Endodermal cell (in vitro differentiated cells): ENCODE data around the gene FOXC2. TPM values are rescaled to one million over a fixed set of nuclear protein-coding genes. Genes with fewer than 3 reads are reported as not detected.

ENCODE experiments used
- DNase-seq: peaks from one replicate; pipeline ENCODE4 v3.0.0-alpha.2; 2017
- H3K27ac ChIP-seq: 2 replicates; pipeline ENCODE4 v1.5.1; 2013; ENCODE audit warnings: mild to moderate bottlenecking, low read depth, low read length, moderate library complexity
- H3K27me3 ChIP-seq: 2 replicates; pipeline ENCODE4 v1.6.1; 2013; ENCODE audit warnings: mild to moderate bottlenecking, low read length, moderate library complexity; ENCODE audit not compliant: insufficient read depth, control insufficient read depth, poor library complexity, severe bottlenecking
- H3K36me3 ChIP-seq: 2 replicates; pipeline ENCODE4 v1.7.0; 2013; ENCODE audit warnings: mild to moderate bottlenecking, low read length, moderate library complexity; ENCODE audit not compliant: control insufficient read depth, insufficient read depth
- H3K4me1 ChIP-seq: one replicate; pipeline ENCODE4 v1.7.0; 2013; ENCODE audit warnings: low read length; ENCODE audit not compliant: control insufficient read depth, insufficient read depth
- H3K4me3 ChIP-seq: 2 replicates; pipeline ENCODE4 v1.5.1; 2013; ENCODE audit warnings: mild to moderate bottlenecking, low read length, moderate library complexity
- H3K9ac ChIP-seq: 2 replicates; pipeline ENCODE4 v1.6.1; 2013; ENCODE audit warnings: mild to moderate bottlenecking, low read length, moderate library complexity; ENCODE audit not compliant: poor library complexity, severe bottlenecking; ENCODE audit errors: extremely low read depth
- H3K9me3 ChIP-seq: 2 replicates; pipeline ENCODE4 v1.6.1; 2013; ENCODE audit warnings: mild to moderate bottlenecking, low read length, moderate library complexity; ENCODE audit not compliant: control insufficient read depth
- H3K27ac Mint-ChIP-seq: 2 replicates; pipeline ENCODE4 v1.8.0; 2020; ENCODE audit warnings: mixed read lengths
- H3K27me3 Mint-ChIP-seq: 2 replicates; pipeline ENCODE4 v1.8.0; 2021; ENCODE audit warnings: mild to moderate bottlenecking, mixed read lengths; ENCODE audit not compliant: insufficient read depth
- H3K36me3 Mint-ChIP-seq: 2 replicates; pipeline ENCODE4 v1.8.0; 2020; ENCODE audit warnings: low read depth, mixed read lengths
- H3K4me1 Mint-ChIP-seq: 2 replicates; pipeline ENCODE4 v1.8.0; 2020; ENCODE audit warnings: mixed read lengths
- H3K4me3 Mint-ChIP-seq: 2 replicates; pipeline ENCODE4 v1.8.0; 2020; ENCODE audit warnings: mild to moderate bottlenecking, moderate library complexity, mixed read lengths
- H3K9me3 Mint-ChIP-seq: 2 replicates; pipeline ENCODE4 v1.8.0; 2020; ENCODE audit warnings: mild to moderate bottlenecking, mixed read lengths
- WGBS, 2 experiments: methylation state at CpG; one replicate each; pipeline versions ENCODE4 v1.1.5 to v1.1.7; 2013; ENCODE audit warnings: missing lambda C conversion rate in 2 of 2, mixed read lengths in 1 of 2; ENCODE audit not compliant: insufficient coverage in 1 of 2, insufficient read length in 1 of 2; 5-methylcytosine and 5-hydroxymethylcytosine counted together
- total RNA-seq, 2 donors: library from RNA; stranded (reverse); fragmentation: NEBNext Ultra II Directional in 1 of 2; extraction: Animal tissue kit (Norgen Biotek cat#: 25700) in 1 of 2; gene quantifications; 2 replicates in 1 of 2; 3 replicates in 1 of 2; pipeline ENCODE4 v1.2.1, GENCODE V29; 2021
- TF ChIP-seq, protein P1 (sequence below): fragments of 200-600 bp; sonication (generic); conservative IDR thresholded peaks from 2 replicates; pipeline ENCODE4 v1.5.0; 2021; ENCODE audit warnings: antibody characterized with exemption, mild to moderate bottlenecking

Gene FOXC2
- total RNA-seq, 2 donors from 2014 or later: 0.20 TPM; not detected in 1

DNA sequence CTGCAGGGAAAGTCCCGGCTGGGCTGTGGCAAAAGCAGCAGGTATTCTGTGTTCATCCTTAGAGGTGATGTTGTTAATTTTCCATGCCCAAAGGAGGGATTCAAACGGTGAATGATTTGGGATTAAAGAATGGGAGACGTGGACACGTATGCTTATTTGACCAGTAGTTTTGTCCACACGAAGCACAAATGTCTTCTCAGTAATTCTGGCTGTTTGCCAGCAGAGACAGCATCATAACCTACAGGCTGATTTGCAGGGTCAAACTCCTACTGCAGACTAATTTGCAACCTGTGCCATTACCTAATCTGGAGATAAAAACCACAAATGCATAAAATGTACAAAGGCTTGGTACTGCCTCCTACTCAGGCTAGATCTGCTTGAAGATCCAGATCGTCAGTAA, 25.7 kb upstream of the FOXC2 start:
- Mint-ChIP-seq H3K27me3 (no peaks in the 10 kb centered on the region), H3K4me1 (no peaks in the 10 kb centered on the region), H3K4me3 (no peak overlapping the region), H3K27ac (no peak overlapping the region), H3K9me3 (no peaks in the 10 kb centered on the region), H3K36me3 (peaks cover 23% of the 10 kb centered on the region)
- Histone ChIP-seq H3K27ac (no peak overlapping the region), H3K4me3 (no peak overlapping the region), H3K27me3 (no peaks in the 10 kb centered on the region), H3K9me3 (no peaks in the 10 kb centered on the region), H3K9ac (no peak overlapping the region), H3K36me3 (peaks cover 44% of the 10 kb centered on the region), H3K4me1 (no peaks in the 10 kb centered on the region)
- no peak for DNase-seq
- TF ChIP-seq, protein P1, sequence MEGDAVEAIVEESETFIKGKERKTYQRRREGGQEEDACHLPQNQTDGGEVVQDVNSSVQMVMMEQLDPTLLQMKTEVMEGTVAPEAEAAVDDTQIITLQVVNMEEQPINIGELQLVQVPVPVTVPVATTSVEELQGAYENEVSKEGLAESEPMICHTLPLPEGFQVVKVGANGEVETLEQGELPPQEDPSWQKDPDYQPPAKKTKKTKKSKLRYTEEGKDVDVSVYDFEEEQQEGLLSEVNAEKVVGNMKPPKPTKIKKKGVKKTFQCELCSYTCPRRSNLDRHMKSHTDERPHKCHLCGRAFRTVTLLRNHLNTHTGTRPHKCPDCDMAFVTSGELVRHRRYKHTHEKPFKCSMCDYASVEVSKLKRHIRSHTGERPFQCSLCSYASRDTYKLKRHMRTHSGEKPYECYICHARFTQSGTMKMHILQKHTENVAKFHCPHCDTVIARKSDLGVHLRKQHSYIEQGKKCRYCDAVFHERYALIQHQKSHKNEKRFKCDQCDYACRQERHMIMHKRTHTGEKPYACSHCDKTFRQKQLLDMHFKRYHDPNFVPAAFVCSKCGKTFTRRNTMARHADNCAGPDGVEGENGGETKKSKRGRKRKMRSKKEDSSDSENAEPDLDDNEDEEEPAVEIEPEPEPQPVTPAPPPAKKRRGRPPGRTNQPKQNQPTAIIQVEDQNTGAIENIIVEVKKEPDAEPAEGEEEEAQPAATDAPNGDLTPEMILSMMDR: no peak
- WGBS, 2 experiments: 95 to 100% methylated on average over 6 of the region's 6 CpGs

DNA sequence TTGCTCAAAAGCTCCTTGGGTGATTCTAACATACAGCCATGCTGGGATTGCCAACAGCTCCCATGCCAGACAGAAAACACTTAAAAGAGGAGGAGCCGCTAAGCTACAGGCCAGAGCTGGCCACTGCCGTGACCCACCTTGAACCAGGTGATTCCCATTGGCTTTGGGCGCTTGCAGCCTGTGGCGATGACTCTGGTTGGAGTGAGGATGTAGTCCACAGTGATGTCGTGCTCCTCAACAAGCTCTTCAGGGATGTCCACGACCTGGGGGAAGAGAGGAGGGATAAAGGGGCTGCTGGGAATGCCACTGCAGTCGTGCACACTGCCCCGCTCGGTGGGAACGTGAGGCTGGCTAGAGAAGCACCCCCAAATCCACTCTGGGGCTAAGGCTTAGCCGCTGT, 25.1 kb upstream of the FOXC2 start:
- no peak overlapping the region for H3K27ac ChIP-seq
- 94 to 95% methylated on average over 8 to 11 of the region's 11 CpGs for WGBS, 2 experiments
- no peaks in the 10 kb centered on the region for H3K4me1 ChIP-seq
- Mint-ChIP-seq H3K27ac (no peak overlapping the region), H3K9me3 (no peaks in the 10 kb centered on the region), H3K27me3 (no peaks in the 10 kb centered on the region), H3K4me1 (no peaks in the 10 kb centered on the region), H3K36me3 (peaks cover 23% of the 10 kb centered on the region), H3K4me3 (no peak overlapping the region)
- TF ChIP-seq, protein P1: no peak
- no peaks in the 10 kb centered on the region for H3K27me3 ChIP-seq
- no peaks in the 10 kb centered on the region for H3K9me3 ChIP-seq
- no peak overlapping the region for H3K4me3 ChIP-seq
- H3K36me3 ChIP-seq: peaks cover 49% of the 10 kb centered on the region
- DNase-seq: no peak
- H3K9ac ChIP-seq: no peak overlapping the region

DNA sequence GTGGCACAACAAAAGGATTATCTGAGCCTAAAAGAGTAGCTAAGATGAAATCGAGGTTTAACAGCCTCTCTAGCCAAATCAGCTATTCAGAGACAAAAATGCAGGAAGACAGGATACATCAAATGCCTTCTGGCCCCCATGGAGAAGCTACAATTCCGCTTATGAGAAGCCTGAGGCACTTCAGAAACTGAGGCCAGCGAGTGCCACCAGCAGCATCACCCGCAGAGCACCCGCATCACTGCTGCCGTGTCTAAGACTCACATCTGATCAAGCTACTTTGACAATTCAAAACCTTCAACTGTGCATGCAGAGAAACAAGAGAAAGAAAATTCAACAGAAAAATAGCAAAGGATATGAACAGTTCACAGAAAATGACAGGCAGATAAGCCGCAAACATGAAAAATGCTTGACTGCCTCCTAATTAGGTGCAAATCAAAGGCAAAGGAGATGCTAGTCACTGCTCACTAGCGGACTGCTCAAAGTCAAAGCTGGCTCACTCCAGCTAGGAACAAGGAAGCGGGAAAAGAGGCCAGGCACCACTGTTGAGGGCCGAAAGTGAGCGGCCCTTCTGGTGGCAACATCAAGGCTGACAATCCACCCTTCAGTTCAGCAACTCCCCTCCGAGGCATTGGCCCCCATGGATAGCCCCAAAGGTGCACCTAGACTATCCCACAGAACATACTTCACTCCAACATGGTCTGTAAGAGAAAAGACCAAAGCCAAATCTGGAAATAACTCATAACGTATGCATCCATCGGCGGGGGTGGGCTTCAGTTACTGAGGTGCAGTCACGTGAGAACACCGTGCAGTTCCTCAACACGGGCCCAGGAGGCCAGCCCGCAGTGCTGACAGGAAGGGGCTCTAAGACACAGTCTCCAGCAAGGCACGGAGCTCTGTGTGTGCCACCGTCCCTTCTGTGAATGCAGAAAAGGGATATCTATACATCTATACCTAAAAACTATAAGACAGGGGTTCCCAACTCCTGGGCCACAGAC, 23.6 kb upstream of the FOXC2 start:
- peaks cover 55% of the 10 kb centered on the region for H3K36me3 ChIP-seq
- Mint-ChIP-seq H3K4me1 (no peaks in the 10 kb centered on the region), H3K27ac (no peak overlapping the region), H3K27me3 (no peaks in the 10 kb centered on the region), H3K9me3 (no peaks in the 10 kb centered on the region), H3K36me3 (peaks cover 23% of the 10 kb centered on the region), H3K4me3 (no peak overlapping the region)
- TF ChIP-seq, protein P1: no peak
- WGBS, 2 experiments: 93 to 95% methylated on average over 12 to 21 of the region's 21 CpGs
- H3K27ac ChIP-seq: no peak overlapping the region
- H3K9ac ChIP-seq: no peak overlapping the region
- no peaks in the 10 kb centered on the region for H3K27me3 ChIP-seq
- no peaks in the 10 kb centered on the region for H3K9me3 ChIP-seq
- H3K4me1 ChIP-seq: no peaks in the 10 kb centered on the region
- H3K4me3 ChIP-seq: no peak overlapping the region
- no peak for DNase-seq
